Brain microvascular endothelial cell (primary cell): ENCODE results near the gene WWC2.

Experiments
- DNase-seq: peaks from one replicate; pipeline ENCODE4 v3.0.0-alpha.2; 2020
- H3K27ac ChIP-seq: fragments of 250-450 bp; sonication (Bioruptor Pico); 2 replicates; pipeline ENCODE4 v1.5.1; 2020; ENCODE audit warnings: mild to moderate bottlenecking, moderate library complexity
- H3K27me3 ChIP-seq: fragments of 250-450 bp; sonication (Bioruptor Pico); replicated peaks from 2 replicates; pipeline ENCODE4 v1.5.1; 2020; ENCODE audit warnings: mild to moderate bottlenecking
- H3K36me3 ChIP-seq: fragments of 250-450 bp; sonication (Bioruptor Pico); replicated peaks from 2 replicates; pipeline ENCODE4 v1.5.1; 2020; ENCODE audit warnings: mild to moderate bottlenecking
- H3K4me3 ChIP-seq: 2 replicates; pipeline ENCODE4 v1.5.1; 2011; ENCODE audit warnings: low read depth, mild to moderate bottlenecking, control low read depth, low read length, moderate library complexity
- in situ Hi-C: cut with HindIII; loops from 2 replicates; pipeline ENCODE4 v1.10.0; 2017; ENCODE audit warnings: low sequenced_read_pairs, low pct_ligation_motif_present
- TF ChIP-seq, protein P1 (sequence below): IDR thresholded peaks from 2 replicates; pipeline ENCODE4 v1.5.1; 2011; ENCODE audit warnings: low read depth, mild to moderate bottlenecking, moderate library complexity, low read length, control low read depth, inconsistent platforms; ENCODE audit errors: missing control alignments

The WWC2 gene

DNA sequence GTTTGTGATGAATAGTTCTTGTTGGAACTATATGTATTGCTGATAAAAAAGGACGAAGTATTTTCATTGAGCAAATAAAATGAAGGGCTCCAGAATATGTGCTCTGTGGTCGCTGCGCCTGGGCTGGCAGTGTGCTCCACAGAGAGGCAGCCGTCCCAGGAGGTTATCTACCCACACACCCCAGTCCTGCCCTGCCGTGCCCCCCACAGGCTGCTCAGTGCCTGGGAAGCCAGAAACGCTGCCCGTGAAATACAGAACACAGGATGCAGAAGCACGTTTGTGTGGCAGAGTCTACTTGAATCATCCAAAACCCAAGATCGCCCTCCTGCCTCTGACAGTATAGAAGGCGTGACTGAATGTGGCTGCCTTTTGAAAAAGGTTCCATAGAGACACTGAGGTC lies 219.6 kb downstream of the WWC2 start:
- no peak for DNase-seq
- H3K36me3 ChIP-seq, result peaks cover 12% of the 10 kb centered on the region
- no peak overlapping the region for H3K4me3 ChIP-seq
- TF ChIP-seq, protein P1, sequence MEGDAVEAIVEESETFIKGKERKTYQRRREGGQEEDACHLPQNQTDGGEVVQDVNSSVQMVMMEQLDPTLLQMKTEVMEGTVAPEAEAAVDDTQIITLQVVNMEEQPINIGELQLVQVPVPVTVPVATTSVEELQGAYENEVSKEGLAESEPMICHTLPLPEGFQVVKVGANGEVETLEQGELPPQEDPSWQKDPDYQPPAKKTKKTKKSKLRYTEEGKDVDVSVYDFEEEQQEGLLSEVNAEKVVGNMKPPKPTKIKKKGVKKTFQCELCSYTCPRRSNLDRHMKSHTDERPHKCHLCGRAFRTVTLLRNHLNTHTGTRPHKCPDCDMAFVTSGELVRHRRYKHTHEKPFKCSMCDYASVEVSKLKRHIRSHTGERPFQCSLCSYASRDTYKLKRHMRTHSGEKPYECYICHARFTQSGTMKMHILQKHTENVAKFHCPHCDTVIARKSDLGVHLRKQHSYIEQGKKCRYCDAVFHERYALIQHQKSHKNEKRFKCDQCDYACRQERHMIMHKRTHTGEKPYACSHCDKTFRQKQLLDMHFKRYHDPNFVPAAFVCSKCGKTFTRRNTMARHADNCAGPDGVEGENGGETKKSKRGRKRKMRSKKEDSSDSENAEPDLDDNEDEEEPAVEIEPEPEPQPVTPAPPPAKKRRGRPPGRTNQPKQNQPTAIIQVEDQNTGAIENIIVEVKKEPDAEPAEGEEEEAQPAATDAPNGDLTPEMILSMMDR, result no peak
- in situ Hi-C loops, result no loop called here
- H3K27ac ChIP-seq, result no peak overlapping the region
- H3K27me3 ChIP-seq, result no peaks in the 10 kb centered on the region

DNA sequence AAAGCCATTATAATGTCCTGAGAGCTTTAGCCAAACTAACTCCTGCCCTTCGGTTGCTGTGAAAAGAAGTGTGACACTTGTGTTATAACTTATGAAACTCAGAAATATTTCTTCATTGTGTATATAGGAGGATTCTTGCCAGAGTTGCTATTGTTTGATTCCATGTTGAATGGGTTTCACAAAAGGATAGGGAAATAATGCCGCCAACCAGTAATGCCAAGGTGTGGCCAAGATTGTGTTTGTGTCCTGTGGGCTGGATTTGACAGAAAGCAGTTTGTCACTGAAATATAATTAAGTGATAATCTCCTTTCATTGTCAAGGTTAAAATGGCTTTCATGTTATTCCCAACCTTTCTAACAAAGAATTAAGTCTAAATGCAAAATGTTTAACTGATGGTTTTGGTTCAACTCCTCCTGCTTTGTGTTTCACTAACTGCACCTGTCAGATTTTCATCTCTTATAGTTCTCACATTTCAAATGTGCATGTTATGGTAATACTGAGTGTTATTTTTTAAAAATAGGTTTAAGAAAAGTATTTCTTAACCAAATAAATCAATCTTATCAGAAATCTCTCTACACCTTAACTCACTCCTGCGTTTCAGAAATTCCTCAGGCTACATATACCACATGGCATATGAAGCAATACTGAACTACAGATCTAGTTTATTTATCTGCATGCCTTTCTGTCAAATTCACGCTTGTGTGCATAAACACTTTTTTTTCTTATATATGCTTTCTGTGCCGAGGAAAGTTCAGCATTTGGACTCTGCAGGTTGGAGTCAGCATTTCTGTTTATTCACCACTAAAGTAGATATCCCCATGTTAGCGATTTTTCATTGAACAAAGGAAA lies 221.4 kb downstream of the WWC2 start, which contains the start of gene CLDN22:
TSS of gene CLDN22 (minus strand) at position 66 of the 849 bp plus-strand sequence. CDS start at position 8, 58 bp downstream.
- Histone ChIP-seq H3K27ac (no peak within 1 kb of the TSS), H3K27me3 (no peaks in the 10 kb centered on the region), H3K4me3 (no peak within 1 kb of the TSS), H3K36me3 (peaks cover 6% of the 10 kb centered on the region)
- DNase-seq, result no peak
- in situ Hi-C loops, result no loop called here
- TF ChIP-seq, protein P1, result no peak

DNA sequence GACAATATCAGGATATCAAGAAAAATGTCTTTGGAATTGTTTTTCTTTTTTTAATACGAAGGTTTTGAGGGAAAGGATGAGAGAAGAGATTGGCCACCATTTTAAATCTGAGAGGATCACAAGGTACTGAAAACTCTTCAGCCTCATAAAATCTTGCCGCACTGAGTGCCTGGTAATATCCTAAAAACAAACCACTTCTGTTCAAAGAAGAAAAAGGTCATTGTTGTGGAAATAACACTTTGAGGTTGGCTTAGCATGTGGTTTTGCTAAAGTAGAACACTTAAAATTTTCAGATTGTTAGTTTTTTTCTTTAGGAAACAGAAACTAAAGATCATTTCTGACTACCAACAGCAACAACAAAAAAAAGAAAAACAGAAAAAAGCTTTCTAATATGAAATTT lies 222.0 kb downstream of the WWC2 start:
- Histone ChIP-seq H3K27me3 (no peaks in the 10 kb centered on the region), H3K36me3 (peaks cover 3% of the 10 kb centered on the region), H3K27ac (no peak overlapping the region), H3K4me3 (no peak overlapping the region)
- TF ChIP-seq, protein P1, result no peak
- in situ Hi-C loops, result no loop called here
- no peak for DNase-seq

DNA sequence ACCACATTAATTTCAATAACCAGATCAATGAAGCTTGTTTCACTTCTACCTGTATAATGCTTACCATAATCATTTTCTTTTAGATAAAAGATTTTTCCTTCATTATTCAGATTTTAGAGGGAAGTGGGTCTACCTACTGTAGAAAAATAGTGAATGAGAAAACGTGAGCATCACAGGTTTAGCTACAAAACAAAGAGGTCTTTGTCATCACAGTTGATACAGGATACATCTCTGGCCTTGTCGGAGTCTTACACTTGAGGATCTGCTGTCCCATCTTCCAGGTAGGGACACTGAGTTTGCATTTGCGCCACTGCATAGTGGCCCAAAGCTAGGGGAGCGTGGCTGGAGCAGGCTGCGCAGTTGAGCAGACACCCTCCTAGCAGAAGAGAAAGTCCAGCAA lies 222.5 kb downstream of the WWC2 start:
- in situ Hi-C loops, result no loop called here
- TF ChIP-seq, protein P1, result no peak
- H3K27me3 ChIP-seq, result no peaks in the 10 kb centered on the region

DNA sequence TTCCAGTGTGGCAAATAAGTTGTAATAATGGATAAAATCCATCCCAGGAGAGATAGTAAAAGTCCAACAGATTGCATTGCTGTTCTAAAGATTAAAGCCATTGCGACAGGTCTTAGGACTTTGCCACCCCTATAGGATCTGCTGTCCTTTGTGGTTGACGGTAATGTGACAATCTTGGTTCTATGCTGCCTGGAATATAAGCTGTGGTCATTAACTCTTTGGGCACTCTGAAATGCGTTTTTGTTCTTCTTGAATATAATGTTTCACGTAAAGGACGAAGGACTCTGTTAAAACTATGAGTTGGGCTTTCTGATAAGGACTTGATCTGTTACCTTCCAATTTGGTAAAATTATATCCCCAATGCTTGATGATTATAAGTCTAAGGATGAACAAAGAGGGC lies 223.3 kb downstream of the WWC2 start, which contains the start of gene CLDN24:
TSS of gene CLDN24 (minus strand) at position 101 of the 400 bp plus-strand sequence. CDS start at position 101, 0 bp downstream.
- DNase-seq, result no peak
- TF ChIP-seq, protein P1, result no peak

More for the DNA sequence above, 222.5 kb downstream of the WWC2 start:
- no peak overlapping the region for H3K27ac ChIP-seq
- H3K4me3 ChIP-seq, result no peak overlapping the region
- no peak for DNase-seq
- no peaks in the 10 kb centered on the region for H3K36me3 ChIP-seq

More for the DNA sequence above, 223.3 kb downstream of the WWC2 start, which contains the start of gene CLDN24:
- in situ Hi-C loops, result no loop called here
- Histone ChIP-seq H3K27ac (no peak within 1 kb of the TSS), H3K27me3 (no peaks in the 10 kb centered on the region), H3K4me3 (no peak within 1 kb of the TSS), H3K36me3 (no peaks in the 10 kb centered on the region)
